Measurements from ENCODE around the gene CENPP. TPM values are rescaled to one million over a fixed set of nuclear protein-coding genes. Genes with fewer than 3 reads are reported as not detected.

Gene CENPP
- polyA plus RNA-seq, 2 of the 4 experiments (the other 2 are of a cell fraction) = 7.2 to 13.4 TPM

- H3K4me2 ChIP-seq = no peak overlapping the region
- no peak for FAIRE-seq
- H3K9me3 ChIP-seq = no peaks in the 10 kb centered on the region
- TF ChIP-seq, protein P1, sequence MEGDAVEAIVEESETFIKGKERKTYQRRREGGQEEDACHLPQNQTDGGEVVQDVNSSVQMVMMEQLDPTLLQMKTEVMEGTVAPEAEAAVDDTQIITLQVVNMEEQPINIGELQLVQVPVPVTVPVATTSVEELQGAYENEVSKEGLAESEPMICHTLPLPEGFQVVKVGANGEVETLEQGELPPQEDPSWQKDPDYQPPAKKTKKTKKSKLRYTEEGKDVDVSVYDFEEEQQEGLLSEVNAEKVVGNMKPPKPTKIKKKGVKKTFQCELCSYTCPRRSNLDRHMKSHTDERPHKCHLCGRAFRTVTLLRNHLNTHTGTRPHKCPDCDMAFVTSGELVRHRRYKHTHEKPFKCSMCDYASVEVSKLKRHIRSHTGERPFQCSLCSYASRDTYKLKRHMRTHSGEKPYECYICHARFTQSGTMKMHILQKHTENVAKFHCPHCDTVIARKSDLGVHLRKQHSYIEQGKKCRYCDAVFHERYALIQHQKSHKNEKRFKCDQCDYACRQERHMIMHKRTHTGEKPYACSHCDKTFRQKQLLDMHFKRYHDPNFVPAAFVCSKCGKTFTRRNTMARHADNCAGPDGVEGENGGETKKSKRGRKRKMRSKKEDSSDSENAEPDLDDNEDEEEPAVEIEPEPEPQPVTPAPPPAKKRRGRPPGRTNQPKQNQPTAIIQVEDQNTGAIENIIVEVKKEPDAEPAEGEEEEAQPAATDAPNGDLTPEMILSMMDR (IDR thresholded peaks at IDR 0.05) = no peak
- TF ChIP-seq NR3C1 (IDR thresholded peaks at IDR 0.05) (no peak), CBX8 (IDR thresholded peaks at IDR 0.05) (no peak), ESRRA (IDR thresholded peaks at IDR 0.05; ENCODE audit: borderline replicate concordance, low read length) (no peak), KDM5A (IDR thresholded peaks at IDR 0.05) (no peak), EHF (CRISPR knock-in tag; IDR thresholded peaks at IDR 0.05) (no peak), RNF2 (IDR thresholded peaks at IDR 0.05; ENCODE audit: borderline replicate concordance, low read depth) (no peak)
- no peak overlapping the region for H3K27ac ChIP-seq
- ATAC-seq = peak; percentile 39 to 42; a peak in 2 of 6 replicates
- H3K4me3 ChIP-seq = no peak overlapping the region
- no peaks in the 10 kb centered on the region for H3K4me1 ChIP-seq
- ChIA-PET POLR2A (no interaction called here), CTCF (interaction anchor here (1.0 to 1.6 kb wide), 5 partner anchors 14 to 509 kb away, joined by 3 to 12 read pairs (median 3); no protein-coding TSS in a partner anchor)
- 95% methylated on average over 5 of the region's 5 CpGs for WGBS (ENCODE audit: missing lambda C conversion rate)
- DNase-seq (ENCODE audit: low read depth in 1 of 2, low spot score in 1 of 2) = no peak
Measured at GRCh38 chr9:92649007-92649406, 323.3 kb downstream of the CENPP start.

- no peak for TF ChIP-seq REST (IDR thresholded peaks at IDR 0.05)
- TF ChIP-seq HDAC2 (IDR thresholded peaks at IDR 0.05) = no peak
- no peak for TF ChIP-seq MYC (IDR thresholded peaks at IDR 0.05; ENCODE audit: borderline replicate concordance, low read length)
- TF ChIP-seq HES2 (IDR thresholded peaks at IDR 0.05) = no peak
- TF ChIP-seq HEYL (CRISPR knock-in tag; IDR thresholded peaks at IDR 0.05) = no peak
- TF ChIP-seq CHD4 (IDR thresholded peaks at IDR 0.05; ENCODE audit: borderline replicate concordance) = no peak
- no peak for TF ChIP-seq SREBF2 (IDR thresholded peaks at IDR 0.05)
- no peak for TF ChIP-seq EHMT2 (IDR thresholded peaks at IDR 0.05; ENCODE audit: low read depth)
- TF ChIP-seq, protein P2, sequence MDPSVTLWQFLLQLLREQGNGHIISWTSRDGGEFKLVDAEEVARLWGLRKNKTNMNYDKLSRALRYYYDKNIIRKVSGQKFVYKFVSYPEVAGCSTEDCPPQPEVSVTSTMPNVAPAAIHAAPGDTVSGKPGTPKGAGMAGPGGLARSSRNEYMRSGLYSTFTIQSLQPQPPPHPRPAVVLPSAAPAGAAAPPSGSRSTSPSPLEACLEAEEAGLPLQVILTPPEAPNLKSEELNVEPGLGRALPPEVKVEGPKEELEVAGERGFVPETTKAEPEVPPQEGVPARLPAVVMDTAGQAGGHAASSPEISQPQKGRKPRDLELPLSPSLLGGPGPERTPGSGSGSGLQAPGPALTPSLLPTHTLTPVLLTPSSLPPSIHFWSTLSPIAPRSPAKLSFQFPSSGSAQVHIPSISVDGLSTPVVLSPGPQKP (IDR thresholded peaks at IDR 0.05; ENCODE audit: low read depth, low read length) = no peak
- Histone ChIP-seq H3K27ac (no peak overlapping the region), H3K4me1 (no peaks in the 10 kb centered on the region), H3K4me3 (no peak overlapping the region), H3K4me2 (no peak overlapping the region), H3K9me3 (no peaks in the 10 kb centered on the region)
- WGBS (ENCODE audit: missing lambda C conversion rate) = 91% methylated on average over 6 of the region's 6 CpGs
- FAIRE-seq (no peak), ATAC-seq (no peak), DNase-seq (ENCODE audit: low read depth in 1 of 2, low spot score in 1 of 2) (no peak)
- POLR2A ChIA-PET = no interaction called here
- CTCF ChIA-PET = interaction anchor here (0.6 to 1.0 kb wide), 4 partner anchors 9 to 1643 kb away, joined by 3 to 4 read pairs (median 4); no protein-coding TSS in a partner anchor
Measured at GRCh38 chr9:92650296-92650695, 324.5 kb downstream of the CENPP start.

Data from A549 (cell line).